Left forelimb (tissue), 1 donor: Measurements from ENCODE around the gene INHBE.
"Not testable (repeated sequence)": the region's sequence is repeated elsewhere in the genome, so short reads cannot be mapped to it uniquely, and the experiment has no call there.

Experiments used
- DNase-seq: peaks from one replicate; pipeline ENCODE4 v3.0.0-alpha.2; 2018; ENCODE audit warnings: low spot score

The INHBE gene, protein sequence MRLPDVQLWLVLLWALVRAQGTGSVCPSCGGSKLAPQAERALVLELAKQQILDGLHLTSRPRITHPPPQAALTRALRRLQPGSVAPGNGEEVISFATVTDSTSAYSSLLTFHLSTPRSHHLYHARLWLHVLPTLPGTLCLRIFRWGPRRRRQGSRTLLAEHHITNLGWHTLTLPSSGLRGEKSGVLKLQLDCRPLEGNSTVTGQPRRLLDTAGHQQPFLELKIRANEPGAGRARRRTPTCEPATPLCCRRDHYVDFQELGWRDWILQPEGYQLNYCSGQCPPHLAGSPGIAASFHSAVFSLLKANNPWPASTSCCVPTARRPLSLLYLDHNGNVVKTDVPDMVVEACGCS

DNA sequence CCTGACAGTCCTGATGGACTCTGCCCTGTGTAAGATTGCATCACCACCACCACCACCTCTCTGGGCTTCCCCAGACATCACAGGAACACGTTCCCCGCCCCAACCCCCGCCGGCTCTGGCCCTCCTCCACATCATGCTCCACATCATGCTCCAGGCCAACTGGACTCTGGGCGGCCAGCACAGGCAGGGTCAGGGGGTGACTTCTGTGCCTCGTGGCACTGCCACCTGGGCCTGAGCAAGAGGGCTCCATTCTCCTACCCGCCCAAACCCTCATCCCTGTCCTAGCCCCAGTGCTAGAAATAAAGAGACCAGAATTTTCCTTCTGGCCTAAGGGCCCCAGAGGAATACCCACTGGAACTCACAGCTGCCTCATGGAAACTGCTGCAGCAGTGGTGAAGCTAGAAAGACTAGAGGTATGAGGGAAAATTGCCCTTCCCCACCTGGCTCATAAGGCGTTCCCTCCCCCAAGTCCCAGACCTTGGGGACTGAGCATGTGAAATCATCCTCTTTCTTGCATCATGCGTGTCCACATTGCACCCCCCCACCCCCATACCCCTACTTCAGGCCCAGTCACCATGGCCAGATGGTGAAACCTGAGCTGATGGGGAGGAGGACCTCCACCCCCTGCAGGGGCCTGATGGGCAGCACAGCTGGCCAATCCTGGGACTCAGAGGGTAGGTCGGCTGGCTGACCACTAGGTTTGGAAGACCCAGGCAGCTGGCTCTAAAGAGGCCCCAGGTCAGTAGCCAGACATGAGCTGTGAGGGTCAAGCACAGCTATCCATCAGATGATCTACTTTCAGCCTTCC, at the start of gene INHBE:
Gene INHBE (plus strand): TSS at position 742 of the 808 bp plus-strand sequence. CDS start 230 bp downstream, outside the sequence.
- peak; percentile 66 for DNase-seq

GRCh38 chr12:57410534-57410933, 44.6 kb upstream of the INHBE start:
- DNase-seq = no peak

GRCh38 chr12:57414160-57414559, 40.9 kb upstream of the INHBE start:
- not testable (repeated sequence) for DNase-seq

DNA sequence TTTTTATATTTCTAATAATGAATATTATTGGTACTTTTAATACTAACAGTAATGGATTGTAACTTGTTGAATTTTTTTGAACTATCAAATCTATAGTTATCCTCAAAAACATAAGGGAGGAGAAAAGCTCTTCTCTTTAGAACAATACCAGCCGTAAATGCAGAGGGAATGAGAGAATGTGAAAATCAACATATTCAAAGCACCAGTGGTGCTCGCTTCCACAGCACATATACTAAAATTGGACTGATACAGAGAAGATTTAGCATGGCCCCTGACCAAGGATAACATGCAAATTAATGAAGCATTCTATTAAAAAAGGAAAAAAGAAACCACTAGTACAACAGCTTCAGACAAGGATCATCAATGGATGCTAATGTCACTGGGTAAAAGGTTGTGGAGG, 40.0 kb upstream of the INHBE start:
- DNase-seq = no peak

- no peak for DNase-seq
Observed at GRCh38 chr12:57416039-57416996, 38.8 kb upstream of the INHBE start.

- DNase-seq = no peak
Observed at GRCh38 chr12:57418255-57418654, 36.9 kb upstream of the INHBE start.

GRCh38 chr12:57419495-57419894, 35.6 kb upstream of the INHBE start:
- DNase-seq = no peak

DNA sequence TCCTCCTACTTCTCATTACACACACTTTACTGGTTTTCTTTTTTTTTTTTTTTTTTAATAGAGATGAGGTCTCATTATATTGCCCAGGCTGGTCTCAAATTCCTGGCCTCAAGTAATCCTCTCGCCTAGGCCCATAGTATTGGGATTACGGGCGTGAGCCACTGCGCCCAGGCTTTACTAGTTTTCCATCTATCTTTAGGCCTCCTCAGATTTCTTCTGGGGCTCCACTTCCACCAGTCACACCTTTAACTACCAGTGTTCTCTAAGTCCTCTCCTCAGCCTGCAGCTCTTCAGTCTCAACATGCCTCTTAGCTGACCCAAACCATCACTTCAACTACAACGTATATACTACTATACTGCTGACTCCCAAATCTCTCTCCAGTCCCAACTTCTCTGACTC, 34.6 kb upstream of the INHBE start:
- DNase-seq = no peak

DNA sequence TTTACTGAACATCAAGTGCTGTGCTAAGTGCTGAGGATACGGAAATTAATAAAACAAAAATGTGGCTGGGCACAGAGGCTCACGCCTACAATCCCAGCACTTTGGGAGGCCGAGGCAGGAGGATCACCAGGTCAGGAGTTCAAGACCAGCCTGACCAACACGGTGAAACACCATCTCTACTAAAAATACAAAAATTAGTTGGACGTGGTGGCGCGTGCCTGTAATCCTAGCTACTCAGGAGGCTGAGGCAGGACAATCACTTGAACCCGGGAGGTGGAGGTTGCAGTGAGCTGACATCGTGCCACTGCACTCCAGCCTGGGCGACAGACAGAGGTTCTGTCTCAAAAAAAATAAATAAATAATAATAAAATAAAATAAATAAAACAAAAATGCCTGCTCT, 28.2 kb upstream of the INHBE start:
- DNase-seq = not testable (repeated sequence)

DNA sequence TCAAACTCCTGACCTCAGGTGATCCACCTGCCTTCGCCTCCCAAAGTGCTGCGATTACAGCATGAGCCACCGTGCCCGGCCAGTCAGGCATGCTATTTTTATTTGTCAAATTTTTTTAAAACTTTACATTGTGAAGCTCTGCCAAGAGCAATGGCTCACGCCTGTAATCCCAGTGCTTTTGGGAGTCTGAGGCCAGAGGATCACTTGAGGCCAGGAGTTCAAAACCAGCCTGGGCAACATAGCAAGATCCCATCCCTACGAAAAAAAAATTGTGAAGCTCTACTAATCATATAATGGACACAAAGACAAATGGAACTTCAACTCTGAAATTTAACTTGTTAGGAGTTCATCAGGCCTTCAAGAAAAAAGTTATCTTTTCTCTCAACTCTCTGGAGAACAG, 26.1 kb upstream of the INHBE start:
- no peak for DNase-seq

DNA sequence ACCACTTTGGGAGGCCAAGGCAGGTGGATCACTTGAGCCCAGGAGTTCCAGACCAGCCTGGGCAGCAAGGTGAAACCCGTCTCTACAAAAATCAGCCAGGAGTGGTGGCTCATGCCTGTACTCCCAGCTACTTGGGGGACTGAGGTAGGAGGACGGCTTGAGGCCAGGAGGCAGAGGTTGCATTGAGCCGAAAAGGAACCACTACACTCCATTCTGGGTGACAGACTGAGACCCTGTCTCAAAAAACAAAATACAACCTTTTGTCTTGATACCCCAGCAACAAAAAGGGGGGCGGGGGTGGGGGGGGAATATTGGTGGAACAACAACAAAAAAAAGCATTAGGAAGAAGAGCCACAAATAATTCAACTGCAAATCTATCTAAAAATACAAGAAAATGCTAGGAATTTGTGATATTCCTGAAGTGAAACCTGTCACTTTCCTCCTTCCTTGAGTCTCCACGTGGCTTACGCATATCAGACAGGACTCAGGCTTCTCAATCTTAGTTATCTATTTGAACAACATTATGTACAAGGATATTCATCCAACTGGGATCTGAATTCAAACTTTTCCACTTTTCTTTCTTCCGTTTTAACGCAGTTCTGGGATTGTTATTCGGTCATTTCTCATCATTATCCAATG, 25.5 kb upstream of the INHBE start:
- no peak for DNase-seq

DNA sequence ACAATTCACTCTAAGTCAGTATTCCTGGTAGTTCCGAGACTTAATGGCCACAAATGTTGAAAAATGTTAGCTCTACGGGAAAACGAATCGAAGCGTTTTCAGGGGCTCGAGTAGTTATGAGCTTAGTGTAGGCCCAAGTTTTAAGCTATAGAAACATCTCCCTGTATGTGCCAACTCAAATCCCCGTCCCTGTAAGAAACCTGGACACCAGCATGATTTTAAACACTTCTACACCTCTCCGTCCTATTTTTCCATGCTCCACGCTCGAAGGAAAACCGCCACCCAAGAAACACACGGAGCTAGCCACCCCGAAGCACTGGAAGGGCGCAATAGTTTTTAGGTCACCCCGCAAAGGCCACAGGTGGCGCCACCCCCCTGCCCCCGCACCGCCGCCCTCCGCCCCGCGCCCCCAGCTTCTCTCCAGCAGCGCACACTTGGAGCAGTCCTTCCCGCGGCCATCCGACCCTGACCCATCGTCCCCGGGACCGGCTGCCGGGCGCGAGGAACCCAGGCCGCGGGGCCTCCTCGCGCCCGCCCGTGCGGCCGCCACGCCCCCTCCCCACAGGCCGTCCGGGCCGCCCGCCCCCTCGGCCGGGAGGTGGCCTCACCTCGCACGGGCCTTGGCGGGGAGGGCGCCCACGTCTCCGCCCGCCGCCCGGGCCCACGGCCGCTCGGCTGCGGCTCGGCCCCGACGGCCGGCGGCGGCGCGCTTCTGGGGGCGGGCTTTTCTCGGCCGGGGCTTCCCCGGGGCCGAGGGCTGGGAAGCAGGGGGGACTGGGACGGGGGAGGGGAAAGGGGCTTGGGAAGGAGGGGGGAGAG, 24.8 kb upstream of the INHBE start:
- peak; percentile 82 for DNase-seq

DNA sequence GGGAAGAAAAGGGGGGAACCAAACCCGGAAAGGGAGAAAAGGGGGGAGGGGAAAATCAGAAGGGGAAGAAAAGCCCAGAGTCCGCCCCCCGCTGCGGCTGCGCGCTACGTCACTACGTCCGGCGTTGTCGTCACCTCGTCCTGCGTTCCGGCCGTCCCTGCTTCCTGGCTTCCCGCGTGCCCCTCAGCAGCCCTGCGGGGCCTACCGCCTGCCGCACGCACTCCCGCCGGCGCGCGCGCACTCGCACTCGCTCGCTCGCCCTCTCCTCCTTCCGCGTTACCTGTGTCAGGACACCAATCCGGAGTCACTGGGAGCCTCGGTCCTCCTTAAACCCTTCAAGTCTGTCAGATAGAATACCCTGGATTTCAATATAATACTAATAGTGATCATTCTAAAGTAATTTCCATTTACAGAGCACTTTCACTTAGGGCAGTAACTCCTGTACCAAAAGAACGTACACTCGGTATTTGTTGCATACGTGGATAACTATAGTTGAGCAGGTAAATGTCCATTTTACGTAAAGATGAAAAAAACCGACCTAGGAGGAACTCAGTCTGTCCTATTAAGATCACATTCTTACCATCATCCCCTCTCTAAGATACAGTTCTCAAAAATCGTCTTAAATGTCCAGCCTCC, 24.1 kb upstream of the INHBE start, which contains the start of gene R3HDM2:
Gene R3HDM2 (minus strand): TSS at position 113 of the 636 bp plus-strand sequence. CDS start 120,615 bp downstream, outside the sequence.
- peak; percentile 97 for DNase-seq

- DNase-seq = no peak
Observed at GRCh38 chr12:57431654-57432188, 23.4 kb upstream of the INHBE start.

DNA sequence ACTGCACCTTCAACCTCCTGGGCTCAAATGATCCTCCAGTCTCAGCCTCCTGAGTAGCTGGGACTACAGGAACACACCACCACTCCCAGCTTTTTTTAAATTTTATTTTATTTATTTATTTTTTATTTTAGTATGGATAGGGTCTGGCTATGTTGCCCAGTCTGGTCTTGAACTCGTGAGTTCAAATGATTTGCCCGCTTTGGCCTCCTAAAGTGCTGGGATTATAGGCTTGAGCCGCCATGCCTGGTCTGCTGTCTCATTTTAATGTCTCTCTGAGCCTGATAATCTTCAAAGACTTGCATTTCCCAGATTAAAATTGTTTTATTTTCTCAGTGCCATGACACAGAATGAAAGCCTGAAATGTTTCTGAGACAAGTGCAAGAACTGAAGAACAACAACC, 21.7 kb upstream of the INHBE start:
- no peak for DNase-seq

GRCh38 chr12:57434517-57435223, 20.4 kb upstream of the INHBE start, which contains the start of gene INHBC:
Gene INHBC, plus strand, starts transcription at chr12:57434784. Its CDS starts 103 bp downstream, at chr12:57434887.
- no peak for DNase-seq

GRCh38 chr12:57435293-57435692, 19.8 kb upstream of the INHBE start:
- no peak for DNase-seq

GRCh38 chr12:57438400-57438799, 16.7 kb upstream of the INHBE start:
- DNase-seq = no peak

GRCh38 chr12:57439762-57440266, 15.3 kb upstream of the INHBE start:
- no peak for DNase-seq
